HL-60 (cell line): Measurements from ENCODE around the gene KIR3DL1.

Experiments used
- REST ChIP-seq: IDR thresholded peaks from 2 replicates; pipeline ENCODE4 v1.6.1; 2012; ENCODE audit warnings: low read depth; ENCODE audit not compliant: insufficient replicate concordance
- TF ChIP-seq, protein P1 (sequence below): IDR thresholded peaks from one replicate; pipeline ENCODE4 v1.5.1; 2011; ENCODE audit warnings: low read length, control low read depth, inconsistent platforms; ENCODE audit not compliant: insufficient read depth

DNA sequence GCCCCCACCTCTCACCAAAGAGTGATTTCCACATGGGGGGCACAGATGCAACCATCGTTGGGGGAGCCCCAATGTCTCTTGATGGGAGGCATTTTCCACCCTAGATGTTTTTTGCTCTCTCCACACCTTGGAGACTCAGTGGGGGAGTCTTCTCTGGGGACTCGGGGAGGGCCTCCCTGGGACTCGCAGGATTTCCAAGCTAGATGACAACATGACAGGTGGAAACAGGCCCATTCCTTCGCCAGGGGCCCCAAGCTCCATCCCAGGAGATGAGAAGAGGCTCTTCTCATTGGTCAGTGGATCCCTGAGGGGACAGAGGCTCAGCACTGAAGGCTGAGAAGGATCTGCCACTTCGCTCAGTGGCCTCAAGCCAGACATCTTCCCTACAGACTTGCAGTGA lies 25.6 kb upstream of the KIR3DL1 start:
- no peak for TF ChIP-seq REST
- TF ChIP-seq, protein P1, sequence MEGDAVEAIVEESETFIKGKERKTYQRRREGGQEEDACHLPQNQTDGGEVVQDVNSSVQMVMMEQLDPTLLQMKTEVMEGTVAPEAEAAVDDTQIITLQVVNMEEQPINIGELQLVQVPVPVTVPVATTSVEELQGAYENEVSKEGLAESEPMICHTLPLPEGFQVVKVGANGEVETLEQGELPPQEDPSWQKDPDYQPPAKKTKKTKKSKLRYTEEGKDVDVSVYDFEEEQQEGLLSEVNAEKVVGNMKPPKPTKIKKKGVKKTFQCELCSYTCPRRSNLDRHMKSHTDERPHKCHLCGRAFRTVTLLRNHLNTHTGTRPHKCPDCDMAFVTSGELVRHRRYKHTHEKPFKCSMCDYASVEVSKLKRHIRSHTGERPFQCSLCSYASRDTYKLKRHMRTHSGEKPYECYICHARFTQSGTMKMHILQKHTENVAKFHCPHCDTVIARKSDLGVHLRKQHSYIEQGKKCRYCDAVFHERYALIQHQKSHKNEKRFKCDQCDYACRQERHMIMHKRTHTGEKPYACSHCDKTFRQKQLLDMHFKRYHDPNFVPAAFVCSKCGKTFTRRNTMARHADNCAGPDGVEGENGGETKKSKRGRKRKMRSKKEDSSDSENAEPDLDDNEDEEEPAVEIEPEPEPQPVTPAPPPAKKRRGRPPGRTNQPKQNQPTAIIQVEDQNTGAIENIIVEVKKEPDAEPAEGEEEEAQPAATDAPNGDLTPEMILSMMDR = no peak
